ENCODE measurements around the gene FGFBP1. TPM values are rescaled to one million over a fixed set of nuclear protein-coding genes. Genes with fewer than 3 reads are reported as not detected.

The FGFBP1 gene
- total RNA-seq, 2 donors from 2014 or later: 39.1 to 62.3 TPM

DNA sequence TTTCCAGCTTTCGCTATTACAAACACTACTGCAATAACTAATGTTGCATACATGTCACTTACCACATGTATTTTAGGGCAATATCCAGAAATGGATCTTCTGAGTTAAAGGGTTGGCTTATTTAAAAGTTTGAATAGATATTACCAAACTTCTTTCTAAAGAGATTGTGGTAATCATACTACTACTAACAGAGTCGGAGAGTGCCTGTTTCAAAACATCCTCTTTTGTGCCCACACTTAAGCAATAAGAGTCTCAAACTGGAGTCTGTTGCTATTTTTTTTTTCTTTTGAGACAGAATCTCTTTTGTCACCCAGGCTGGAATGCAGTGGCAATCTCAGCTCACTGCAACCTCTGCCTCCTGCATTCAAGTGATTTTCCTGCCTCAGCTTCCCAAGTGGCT is 35.8 kb downstream of the FGFBP1 start:
- Histone ChIP-seq H3K4me3 (no peak overlapping the region), H3K27me3 (no peaks in the 10 kb centered on the region), H3K9ac (ENCODE audit: low read depth in 2 of 2, low read length in 2 of 2) (no peak overlapping the region), H3K4me1 (no peaks in the 10 kb centered on the region), H3K36me3 (no peaks in the 10 kb centered on the region), H3K27ac (no peak overlapping the region), H3K9me3 (no peaks in the 10 kb centered on the region)
- intact Hi-C loops (cut with DNase I): no loop called here
- TF ChIP-seq, protein P1, sequence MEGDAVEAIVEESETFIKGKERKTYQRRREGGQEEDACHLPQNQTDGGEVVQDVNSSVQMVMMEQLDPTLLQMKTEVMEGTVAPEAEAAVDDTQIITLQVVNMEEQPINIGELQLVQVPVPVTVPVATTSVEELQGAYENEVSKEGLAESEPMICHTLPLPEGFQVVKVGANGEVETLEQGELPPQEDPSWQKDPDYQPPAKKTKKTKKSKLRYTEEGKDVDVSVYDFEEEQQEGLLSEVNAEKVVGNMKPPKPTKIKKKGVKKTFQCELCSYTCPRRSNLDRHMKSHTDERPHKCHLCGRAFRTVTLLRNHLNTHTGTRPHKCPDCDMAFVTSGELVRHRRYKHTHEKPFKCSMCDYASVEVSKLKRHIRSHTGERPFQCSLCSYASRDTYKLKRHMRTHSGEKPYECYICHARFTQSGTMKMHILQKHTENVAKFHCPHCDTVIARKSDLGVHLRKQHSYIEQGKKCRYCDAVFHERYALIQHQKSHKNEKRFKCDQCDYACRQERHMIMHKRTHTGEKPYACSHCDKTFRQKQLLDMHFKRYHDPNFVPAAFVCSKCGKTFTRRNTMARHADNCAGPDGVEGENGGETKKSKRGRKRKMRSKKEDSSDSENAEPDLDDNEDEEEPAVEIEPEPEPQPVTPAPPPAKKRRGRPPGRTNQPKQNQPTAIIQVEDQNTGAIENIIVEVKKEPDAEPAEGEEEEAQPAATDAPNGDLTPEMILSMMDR (IDR thresholded peaks at IDR 0.05): no peak
- DNase-seq: no peak

DNA sequence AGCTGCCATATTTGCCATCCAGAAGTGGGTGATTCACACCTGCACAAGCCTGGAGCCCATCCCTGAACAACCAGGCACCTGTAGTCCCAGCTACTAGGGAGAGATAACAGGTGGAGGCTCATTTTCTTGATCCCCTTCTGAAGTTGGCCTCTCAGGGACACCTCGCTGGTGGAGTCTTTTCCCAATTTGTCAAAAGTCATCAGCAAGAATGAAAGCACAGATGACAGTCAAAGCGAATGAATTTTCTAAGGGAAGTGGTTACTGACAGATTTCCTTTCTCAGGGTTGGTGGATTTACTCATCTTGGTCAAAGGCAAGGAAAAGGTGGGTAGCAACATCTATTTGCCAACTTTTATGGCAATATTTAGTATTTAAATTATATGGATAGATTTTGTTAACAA is 36.5 kb downstream of the FGFBP1 start:
- intact Hi-C loops (cut with DNase I): no loop called here
- no peak overlapping the region for H3K9ac ChIP-seq (ENCODE audit: low read depth in 2 of 2, low read length in 2 of 2)
- no peak for DNase-seq
- TF ChIP-seq, protein P1 (IDR thresholded peaks at IDR 0.05): no peak
- H3K4me1 ChIP-seq: no peaks in the 10 kb centered on the region
- no peak overlapping the region for H3K4me3 ChIP-seq
- no peak overlapping the region for H3K27ac ChIP-seq
- H3K27me3 ChIP-seq: no peaks in the 10 kb centered on the region
- no peaks in the 10 kb centered on the region for H3K36me3 ChIP-seq
- H3K9me3 ChIP-seq: no peaks in the 10 kb centered on the region

DNA sequence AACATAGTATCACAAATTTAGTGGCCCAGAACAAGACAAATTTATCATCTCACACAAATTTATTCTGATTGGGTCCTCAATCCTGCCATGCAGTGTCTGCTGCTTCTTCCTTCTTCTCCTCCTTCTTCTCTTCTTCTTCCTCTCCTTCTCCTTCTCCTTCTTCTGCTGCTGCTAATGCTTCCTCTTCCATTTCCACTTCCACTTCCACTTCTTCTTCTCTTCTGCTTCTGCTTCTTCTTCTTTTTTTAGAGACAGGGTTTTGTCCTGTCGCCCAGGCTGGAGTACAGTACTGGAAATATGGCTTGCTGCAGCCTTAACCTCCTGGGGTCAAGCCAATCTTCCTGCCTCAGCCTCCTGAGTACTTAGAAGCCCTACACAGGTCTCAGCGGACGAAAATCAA is 37.5 kb downstream of the FGFBP1 start:
- no peak overlapping the region for H3K27ac ChIP-seq
- TF ChIP-seq, protein P1 (IDR thresholded peaks at IDR 0.05): no peak
- no peak overlapping the region for H3K9ac ChIP-seq (ENCODE audit: low read depth in 2 of 2, low read length in 2 of 2)
- intact Hi-C loops (cut with DNase I): no loop called here
- H3K27me3 ChIP-seq: no peaks in the 10 kb centered on the region
- no peak overlapping the region for H3K4me3 ChIP-seq
- no peak for DNase-seq
- H3K36me3 ChIP-seq: no peaks in the 10 kb centered on the region
- H3K4me1 ChIP-seq: no peaks in the 10 kb centered on the region
- H3K9me3 ChIP-seq: no peaks in the 10 kb centered on the region

DNA sequence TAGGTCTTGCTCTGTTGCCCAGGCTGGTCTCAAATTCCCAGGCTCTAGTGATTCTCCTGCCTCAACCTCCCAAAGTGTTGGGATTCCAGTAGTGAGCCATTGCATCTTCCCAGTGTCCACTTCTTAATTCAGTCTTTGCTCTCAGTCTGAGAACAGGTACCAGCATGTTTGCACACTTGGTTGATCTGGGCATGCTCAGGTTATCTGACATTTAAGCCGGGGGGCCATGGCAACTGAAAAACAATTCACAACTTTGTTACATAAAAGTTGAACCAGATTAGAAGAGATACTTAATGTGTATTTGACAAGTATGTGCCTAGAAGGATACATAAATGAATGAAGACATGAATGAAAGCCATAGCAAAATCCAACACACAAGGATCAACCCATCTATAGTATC is 39.0 kb downstream of the FGFBP1 start:
- Histone ChIP-seq H3K27ac (no peak overlapping the region), H3K9me3 (no peaks in the 10 kb centered on the region), H3K36me3 (no peaks in the 10 kb centered on the region), H3K4me3 (no peak overlapping the region), H3K9ac (ENCODE audit: low read depth in 2 of 2, low read length in 2 of 2) (no peak overlapping the region), H3K27me3 (no peaks in the 10 kb centered on the region), H3K4me1 (no peaks in the 10 kb centered on the region)
- no peak for DNase-seq
- TF ChIP-seq, protein P1 (IDR thresholded peaks at IDR 0.05): no peak
- intact Hi-C loops (cut with DNase I): no loop called here

DNA sequence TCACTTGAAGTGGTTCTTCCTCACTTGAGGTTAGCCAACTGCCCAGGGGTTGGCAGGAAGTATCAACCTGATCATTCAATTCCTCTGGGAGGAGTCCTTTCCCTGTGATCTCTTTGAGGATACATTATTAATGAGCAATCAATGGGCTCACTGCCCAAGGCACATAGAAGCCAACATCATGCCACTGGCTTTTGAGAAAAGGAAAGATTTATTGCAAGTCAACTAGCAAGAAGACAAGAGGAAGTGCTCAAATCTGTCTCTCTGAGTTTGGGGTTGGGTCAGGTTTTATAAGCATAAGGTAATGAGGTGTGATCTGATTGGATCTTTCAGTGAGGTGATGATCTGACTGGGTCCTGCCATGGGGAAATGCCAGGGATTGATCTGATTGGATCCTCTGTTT is 39.6 kb downstream of the FGFBP1 start:
- intact Hi-C loops (cut with DNase I): no loop called here
- Histone ChIP-seq H3K27ac (no peak overlapping the region), H3K9ac (ENCODE audit: low read depth in 2 of 2, low read length in 2 of 2) (no peak overlapping the region), H3K4me1 (no peaks in the 10 kb centered on the region), H3K27me3 (no peaks in the 10 kb centered on the region), H3K9me3 (no peaks in the 10 kb centered on the region), H3K4me3 (no peak overlapping the region), H3K36me3 (no peaks in the 10 kb centered on the region)
- no peak for DNase-seq
- TF ChIP-seq, protein P1 (IDR thresholded peaks at IDR 0.05): no peak

DNA sequence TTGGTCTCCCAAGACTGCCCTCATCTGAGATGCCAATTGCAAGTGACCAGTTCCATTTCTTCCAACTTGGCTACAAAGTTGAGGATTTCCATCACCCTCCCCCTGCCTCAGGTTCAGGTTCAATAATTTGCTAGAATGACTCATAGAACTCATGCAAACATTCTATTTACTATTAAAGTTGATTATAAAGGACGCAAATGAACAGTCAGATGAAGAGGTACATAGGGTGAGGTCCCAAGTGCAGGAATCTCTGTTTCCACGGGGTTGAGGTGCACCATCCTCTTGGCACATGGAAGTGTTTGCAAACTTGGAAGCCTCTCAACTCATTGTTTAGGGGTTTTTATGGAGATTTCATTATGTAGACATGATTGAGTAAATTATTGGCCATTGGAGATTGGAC is 41.0 kb downstream of the FGFBP1 start:
- TF ChIP-seq, protein P1 (IDR thresholded peaks at IDR 0.05): no peak
- Histone ChIP-seq H3K36me3 (no peaks in the 10 kb centered on the region), H3K27me3 (no peaks in the 10 kb centered on the region), H3K9me3 (no peaks in the 10 kb centered on the region), H3K4me1 (no peaks in the 10 kb centered on the region), H3K9ac (ENCODE audit: low read depth in 2 of 2, low read length in 2 of 2) (no peak overlapping the region), H3K27ac (no peak overlapping the region), H3K4me3 (no peak overlapping the region)
- no peak for DNase-seq
- intact Hi-C loops (cut with DNase I): no loop called here

Data from colonic mucosa (tissue), 4 donors.